Measurements from ENCODE around the gene FXYD2.

Gene FXYD2

DNA sequence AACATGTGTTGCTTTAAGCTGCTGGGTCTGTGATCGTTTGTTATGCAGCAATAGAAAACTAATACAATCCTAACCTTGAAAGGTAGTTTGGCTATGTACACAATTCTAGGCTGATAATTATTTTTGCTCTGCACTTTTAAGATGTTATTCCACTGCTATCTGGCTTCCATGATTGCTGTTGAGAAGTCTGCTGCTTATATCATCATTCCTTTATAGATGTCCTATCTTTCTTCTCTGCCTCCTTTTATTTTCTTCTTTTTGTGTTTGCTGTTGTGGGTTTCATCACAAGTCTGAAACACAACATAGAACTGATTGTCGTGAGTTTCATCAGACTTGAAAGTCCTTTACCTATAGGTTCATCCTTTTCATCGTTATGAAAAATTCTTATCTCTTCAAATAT is 27.8 kb upstream of the FXYD2 start:
- TF ChIP-seq, protein P1, sequence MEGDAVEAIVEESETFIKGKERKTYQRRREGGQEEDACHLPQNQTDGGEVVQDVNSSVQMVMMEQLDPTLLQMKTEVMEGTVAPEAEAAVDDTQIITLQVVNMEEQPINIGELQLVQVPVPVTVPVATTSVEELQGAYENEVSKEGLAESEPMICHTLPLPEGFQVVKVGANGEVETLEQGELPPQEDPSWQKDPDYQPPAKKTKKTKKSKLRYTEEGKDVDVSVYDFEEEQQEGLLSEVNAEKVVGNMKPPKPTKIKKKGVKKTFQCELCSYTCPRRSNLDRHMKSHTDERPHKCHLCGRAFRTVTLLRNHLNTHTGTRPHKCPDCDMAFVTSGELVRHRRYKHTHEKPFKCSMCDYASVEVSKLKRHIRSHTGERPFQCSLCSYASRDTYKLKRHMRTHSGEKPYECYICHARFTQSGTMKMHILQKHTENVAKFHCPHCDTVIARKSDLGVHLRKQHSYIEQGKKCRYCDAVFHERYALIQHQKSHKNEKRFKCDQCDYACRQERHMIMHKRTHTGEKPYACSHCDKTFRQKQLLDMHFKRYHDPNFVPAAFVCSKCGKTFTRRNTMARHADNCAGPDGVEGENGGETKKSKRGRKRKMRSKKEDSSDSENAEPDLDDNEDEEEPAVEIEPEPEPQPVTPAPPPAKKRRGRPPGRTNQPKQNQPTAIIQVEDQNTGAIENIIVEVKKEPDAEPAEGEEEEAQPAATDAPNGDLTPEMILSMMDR (IDR thresholded peaks at IDR 0.05; ENCODE audit: low read length) = no peak
- no peak for TF ChIP-seq EZH2 (IDR thresholded peaks at IDR 0.05; ENCODE audit: borderline replicate concordance, low read length)
- Histone ChIP-seq H3F3A (ENCODE audit: insufficient read depth, low read length) (no peaks in the 10 kb centered on the region), H3K9me2 (ENCODE audit: low read depth, low read length) (no peaks in the 10 kb centered on the region), H3K36me3 (ENCODE audit: insufficient read depth, low read length) (no peaks in the 10 kb centered on the region), H3K4me2 (ENCODE audit: low read length) (no peak overlapping the region), H3K27me3 (ENCODE audit: insufficient read depth, low read length) (no peaks in the 10 kb centered on the region; the same call in 1 of the 2 replicates), H3K4me1 (ENCODE audit: insufficient read depth, low read length, severe bottlenecking) (no peaks in the 10 kb centered on the region), H4K20me1 (ENCODE audit: insufficient read depth, low read length) (no peaks in the 10 kb centered on the region), H2AFZ (ENCODE audit: low read length) (no peak overlapping the region), H3K4me3 (ENCODE audit: low read depth, low read length, poor library complexity, severe bottlenecking) (no peak overlapping the region), H3K9ac (ENCODE audit: low read length) (no peak overlapping the region), H3K9me3 (ENCODE audit: low read length) (no peaks in the 10 kb centered on the region), H3K79me2 (ENCODE audit: insufficient read depth, low read length) (no peaks in the 10 kb centered on the region), H3K27ac (ENCODE audit: low read depth, low read length, poor library complexity, severe bottlenecking) (no peak overlapping the region)

DNA sequence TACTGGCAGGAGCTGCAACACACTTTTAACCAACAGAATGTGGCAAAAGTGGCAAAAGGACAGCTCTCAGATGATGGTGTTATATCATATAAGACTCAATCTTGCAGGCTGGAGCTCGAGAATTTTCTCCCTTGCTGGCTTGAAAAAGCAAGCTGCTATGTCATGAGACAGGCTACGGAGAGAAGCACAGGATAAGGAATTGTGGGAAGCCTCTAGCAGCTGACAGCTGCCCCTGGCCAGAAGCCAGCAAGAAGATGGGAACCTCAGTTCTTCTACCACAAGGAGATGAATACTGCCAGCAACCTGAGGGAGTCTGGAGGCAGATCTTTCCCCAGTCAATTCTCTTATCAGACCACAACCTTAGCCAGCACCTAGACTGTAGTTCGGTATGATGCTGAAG is 27.3 kb upstream of the FXYD2 start:
- H3K9ac ChIP-seq (ENCODE audit: low read length) = no peak overlapping the region
- H2AFZ ChIP-seq (ENCODE audit: low read length) = no peak overlapping the region
- no peaks in the 10 kb centered on the region for H3K79me2 ChIP-seq (ENCODE audit: insufficient read depth, low read length)
- H3K4me1 ChIP-seq (ENCODE audit: insufficient read depth, low read length, severe bottlenecking) = no peaks in the 10 kb centered on the region
- H3F3A ChIP-seq (ENCODE audit: insufficient read depth, low read length) = no peaks in the 10 kb centered on the region
- no peaks in the 10 kb centered on the region; the same call in 1 of the 2 replicates for H3K27me3 ChIP-seq (ENCODE audit: insufficient read depth, low read length)
- H4K20me1 ChIP-seq (ENCODE audit: insufficient read depth, low read length) = no peaks in the 10 kb centered on the region
- H3K36me3 ChIP-seq (ENCODE audit: insufficient read depth, low read length) = no peaks in the 10 kb centered on the region
- H3K9me2 ChIP-seq (ENCODE audit: low read depth, low read length) = no peaks in the 10 kb centered on the region
- TF ChIP-seq EZH2 (IDR thresholded peaks at IDR 0.05; ENCODE audit: borderline replicate concordance, low read length) = no peak
- TF ChIP-seq, protein P1 (IDR thresholded peaks at IDR 0.05; ENCODE audit: low read length) = no peak
- no peak overlapping the region for H3K4me3 ChIP-seq (ENCODE audit: low read depth, low read length, poor library complexity, severe bottlenecking)
- no peak overlapping the region for H3K4me2 ChIP-seq (ENCODE audit: low read length)
- no peak overlapping the region for H3K27ac ChIP-seq (ENCODE audit: low read depth, low read length, poor library complexity, severe bottlenecking)
- H3K9me3 ChIP-seq (ENCODE audit: low read length) = no peaks in the 10 kb centered on the region

DNA sequence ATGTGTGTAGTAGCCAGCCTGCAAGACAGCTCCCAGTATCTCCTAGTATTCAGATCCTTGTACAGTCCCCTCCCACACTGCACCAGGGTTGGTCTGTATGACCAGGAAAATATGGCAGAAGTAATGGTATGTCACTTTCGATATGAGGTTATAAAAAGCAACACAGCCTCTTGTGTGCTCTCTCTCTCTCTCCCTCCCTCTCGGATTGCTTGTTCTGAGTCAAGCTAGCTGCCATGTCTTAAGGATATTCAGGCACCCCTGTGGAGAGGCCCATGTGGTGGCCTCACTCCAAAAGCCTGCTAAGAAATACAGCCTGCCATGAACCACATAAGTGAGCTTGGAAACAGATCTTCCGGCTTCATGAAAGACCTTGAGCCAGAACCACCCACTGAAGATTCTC is 26.6 kb upstream of the FXYD2 start:
- no peaks in the 10 kb centered on the region for H4K20me1 ChIP-seq (ENCODE audit: insufficient read depth, low read length)
- no peaks in the 10 kb centered on the region for H3F3A ChIP-seq (ENCODE audit: insufficient read depth, low read length)
- H3K9me3 ChIP-seq (ENCODE audit: low read length) = no peaks in the 10 kb centered on the region
- H3K4me1 ChIP-seq (ENCODE audit: insufficient read depth, low read length, severe bottlenecking) = no peaks in the 10 kb centered on the region
- no peak overlapping the region for H3K27ac ChIP-seq (ENCODE audit: low read depth, low read length, poor library complexity, severe bottlenecking)
- no peaks in the 10 kb centered on the region for H3K9me2 ChIP-seq (ENCODE audit: low read depth, low read length)
- H3K27me3 ChIP-seq (ENCODE audit: insufficient read depth, low read length) = no peaks in the 10 kb centered on the region
- H3K79me2 ChIP-seq (ENCODE audit: insufficient read depth, low read length) = no peaks in the 10 kb centered on the region
- no peak overlapping the region for H3K9ac ChIP-seq (ENCODE audit: low read length)
- H3K4me2 ChIP-seq (ENCODE audit: low read length) = no peak overlapping the region
- TF ChIP-seq, protein P1 (IDR thresholded peaks at IDR 0.05; ENCODE audit: low read length) = no peak
- TF ChIP-seq EZH2 (IDR thresholded peaks at IDR 0.05; ENCODE audit: borderline replicate concordance, low read length) = no peak
- no peak overlapping the region for H2AFZ ChIP-seq (ENCODE audit: low read length)
- no peaks in the 10 kb centered on the region for H3K36me3 ChIP-seq (ENCODE audit: insufficient read depth, low read length)
- no peak overlapping the region for H3K4me3 ChIP-seq (ENCODE audit: low read depth, low read length, poor library complexity, severe bottlenecking)
